Measurements from ENCODE around the gene DYNC1I2.

DYNC1I2 gene

GRCh38 chr2:171785450-171785849, 98.2 kb downstream of the DYNC1I2 start:
- DNase-seq: no peak

- no peak for DNase-seq
These were observed 100.2 kb downstream of the DYNC1I2 start for GRCh38 chr2:171787333-171788072.

DNA sequence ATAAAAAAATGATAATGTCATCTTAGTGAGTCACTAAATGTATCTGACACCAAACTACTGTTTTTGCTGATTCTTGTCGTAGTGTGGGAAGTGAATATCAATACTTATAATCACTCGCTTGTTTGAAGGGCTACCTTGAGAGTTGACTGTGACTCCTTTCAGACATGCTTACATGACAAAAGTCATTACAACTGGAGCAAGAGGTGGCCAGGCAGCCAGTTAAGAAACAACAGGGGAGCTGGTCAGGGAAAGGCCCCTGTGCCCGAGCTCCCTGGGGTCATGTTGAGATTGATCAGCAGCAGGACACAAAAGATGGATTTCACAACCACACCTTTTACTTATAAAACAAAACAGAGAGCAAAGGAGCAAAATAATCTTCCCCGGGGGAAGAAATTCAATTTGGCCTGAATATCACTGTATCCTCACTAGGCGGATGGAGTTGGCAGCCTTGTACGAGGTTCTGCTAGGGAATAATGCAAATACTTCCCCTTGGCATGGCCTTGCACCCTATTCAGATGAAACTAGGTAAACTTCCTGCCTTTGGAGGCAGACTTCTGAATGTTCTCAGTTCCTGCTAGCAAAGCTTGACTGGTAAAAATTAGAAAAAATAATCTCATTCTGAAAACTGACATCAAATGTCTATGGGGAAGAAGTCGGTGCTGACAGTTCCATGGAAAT, 101.2 kb downstream of the DYNC1I2 start:
- DNase-seq: no peak

DNA sequence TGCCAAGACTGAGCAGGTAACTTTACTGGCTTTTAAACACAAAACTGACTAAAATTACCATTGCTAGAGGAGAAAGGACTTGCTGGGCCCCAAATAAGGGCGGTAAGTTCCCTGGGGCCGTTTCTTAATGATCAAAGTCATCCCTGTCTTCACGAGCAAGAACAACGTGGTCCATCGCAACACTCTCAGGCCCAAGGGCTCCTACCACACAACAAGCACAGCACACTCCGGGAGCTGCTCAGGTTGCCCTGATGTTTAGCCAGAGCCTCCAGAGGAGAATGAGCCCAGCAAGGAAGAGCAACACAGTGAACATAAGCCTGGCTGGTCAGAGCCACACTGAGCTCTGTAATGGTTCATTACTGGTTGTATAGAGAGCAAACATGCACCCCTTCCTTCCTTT, 102.7 kb downstream of the DYNC1I2 start:
- no peak for DNase-seq

DNA sequence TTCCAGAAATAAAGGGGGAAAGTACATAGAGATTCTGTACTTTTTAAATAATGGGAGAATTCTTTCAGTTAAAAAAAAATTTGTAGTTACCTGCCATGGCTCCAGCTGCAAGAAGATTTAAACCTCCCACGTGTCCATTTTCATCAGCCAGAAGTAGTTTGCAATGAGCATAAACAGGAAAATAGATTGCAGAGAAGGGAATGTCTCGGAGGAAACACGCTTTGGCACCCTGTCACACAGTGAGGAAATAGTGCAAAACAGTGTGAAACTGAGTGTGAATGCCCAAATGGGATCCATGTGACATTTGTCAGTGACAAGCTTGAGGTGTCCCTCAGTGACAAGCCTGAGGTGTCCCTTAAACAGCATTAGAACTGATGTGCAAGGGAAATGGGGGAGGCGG, 104.1 kb downstream of the DYNC1I2 start:
- DNase-seq: no peak

DNA sequence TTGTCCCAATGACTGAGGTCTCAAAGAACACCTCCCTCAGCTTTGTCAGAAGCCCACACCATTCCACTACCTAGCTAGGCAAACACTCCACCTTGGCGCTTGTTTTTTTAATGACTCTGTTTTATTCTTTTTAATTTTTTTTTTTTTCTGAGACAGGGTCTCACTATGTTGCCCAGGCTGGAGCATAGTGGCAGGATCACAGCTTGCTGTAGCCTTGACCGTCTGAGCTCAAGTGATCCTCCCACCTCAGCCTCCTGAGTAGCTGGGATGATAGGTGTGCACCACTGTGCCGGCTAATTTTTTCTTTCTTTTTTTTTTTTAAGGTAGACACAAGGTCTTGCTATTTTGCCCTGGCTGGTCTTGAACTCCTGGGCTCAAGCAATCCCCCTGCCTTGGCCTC, 104.9 kb downstream of the DYNC1I2 start:
- DNase-seq: no peak

DNA sequence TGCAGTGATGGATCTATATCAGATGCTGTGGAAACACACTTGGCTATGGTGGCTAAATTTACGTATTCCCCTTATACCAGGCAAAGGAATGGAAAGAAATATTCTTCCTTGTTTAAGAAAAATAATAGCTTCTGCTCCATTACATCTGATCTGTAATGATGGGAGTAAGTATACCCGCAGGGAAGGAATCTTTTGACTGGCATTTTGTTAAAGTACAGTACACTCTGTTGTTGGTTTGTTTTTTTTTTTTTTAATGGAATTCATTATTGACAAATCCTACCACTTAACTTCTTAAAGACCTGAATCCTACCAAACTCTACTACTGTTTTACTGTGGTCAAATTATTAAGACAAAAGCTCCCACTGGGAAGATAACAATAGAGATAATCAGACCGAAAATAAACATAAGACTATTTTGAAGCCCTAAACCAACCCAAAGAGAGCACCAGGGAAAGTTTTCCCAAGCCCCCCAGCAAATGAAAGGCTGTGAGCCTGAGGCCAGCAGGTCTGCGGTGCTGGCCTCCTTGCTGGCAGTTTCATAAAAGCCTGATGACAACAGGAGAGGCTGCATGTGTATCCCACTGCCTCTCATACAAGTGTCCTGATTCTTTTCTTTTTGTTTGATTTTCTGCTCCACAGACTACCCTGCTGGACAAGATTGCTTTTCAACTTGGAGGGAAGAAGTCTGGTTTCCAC, 105.8 kb downstream of the DYNC1I2 start:
- DNase-seq: no peak

GRCh38 chr2:171793691-171794678, 106.7 kb downstream of the DYNC1I2 start:
- no peak for DNase-seq

GRCh38 chr2:171794918-171795317, 107.6 kb downstream of the DYNC1I2 start:
- DNase-seq: no peak
